Central memory CD8-positive, alpha-beta T cell (primary cell): ENCODE data around the gene EXOC6B.

Experiments
- ATAC-seq: fragments of 150-1000 bp; cut with Tn5 transposase; replicated peaks from 2 replicates; pipeline ENCODE4 v1.10.0; 2022; ENCODE audit warnings: mild to moderate bottlenecking, moderate FRiP score, moderate number of reproducible peaks; ENCODE audit not compliant: poor library complexity, severe bottlenecking; ENCODE audit errors: extremely low read depth
- DNase-seq, 2 donors: peaks; one replicate each; pipeline ENCODE4 v3.0.0; 2021; ENCODE audit warnings: low spot score in 2 of 2
- H3K27ac Mint-ChIP-seq: one replicate; pipeline ENCODE4 v1.8.0; 2022; ENCODE audit warnings: low read depth, mild to moderate bottlenecking, moderate library complexity, mixed read lengths
- H3K27me3 Mint-ChIP-seq: one replicate; pipeline ENCODE4 v1.8.0; 2022; ENCODE audit warnings: mixed read lengths
- H3K36me3 Mint-ChIP-seq: one replicate; pipeline ENCODE4 v1.8.0; 2022; ENCODE audit warnings: mild to moderate bottlenecking, moderate library complexity, mixed read lengths; ENCODE audit not compliant: insufficient read depth
- H3K4me1 Mint-ChIP-seq: one replicate; pipeline ENCODE4 v1.8.0; 2022; ENCODE audit warnings: mixed read lengths
- H3K4me3 Mint-ChIP-seq: one replicate; pipeline ENCODE4 v1.8.0; 2022; ENCODE audit warnings: mild to moderate bottlenecking, moderate library complexity, mixed read lengths
- H3K9me3 Mint-ChIP-seq: one replicate; pipeline ENCODE4 v1.8.0; 2022; ENCODE audit warnings: mixed read lengths

Gene EXOC6B

GRCh38 chr2:72292433-72292832 lies 533.4 kb downstream of the EXOC6B start:
- Mint-ChIP-seq H3K27me3 (no peaks in the 10 kb centered on the region), H3K27ac (no peak overlapping the region), H3K4me1 (no peaks in the 10 kb centered on the region), H3K4me3 (no peak overlapping the region), H3K36me3 (no peaks in the 10 kb centered on the region), H3K9me3 (no peaks in the 10 kb centered on the region)
- ATAC-seq (no peak), DNase-seq (no peak)

DNA sequence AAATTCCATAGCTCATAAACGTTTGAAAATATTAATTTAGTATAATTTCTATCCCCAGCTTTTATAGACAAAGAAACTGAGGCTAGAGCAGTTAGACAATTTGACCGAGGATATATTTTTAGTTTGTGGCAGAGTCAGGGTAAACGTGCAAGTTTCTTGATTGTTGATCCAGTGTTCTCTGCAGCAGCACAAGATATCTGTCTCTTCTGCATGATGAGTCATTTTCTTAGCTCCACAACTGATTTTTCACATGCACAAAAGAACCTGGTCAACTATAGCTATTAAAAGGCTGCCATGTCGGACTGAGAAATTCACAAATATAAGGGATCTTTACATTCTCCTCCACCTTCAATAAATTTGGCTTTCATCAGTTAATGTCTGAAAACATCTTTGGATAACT lies 534.8 kb downstream of the EXOC6B start:
- ATAC-seq (no peak), DNase-seq (no peak)
- no peak overlapping the region for H3K27ac Mint-ChIP-seq
- no peaks in the 10 kb centered on the region for H3K36me3 Mint-ChIP-seq
- H3K4me1 Mint-ChIP-seq, result no peaks in the 10 kb centered on the region
- H3K4me3 Mint-ChIP-seq, result no peak overlapping the region
- H3K27me3 Mint-ChIP-seq, result no peaks in the 10 kb centered on the region
- no peaks in the 10 kb centered on the region for H3K9me3 Mint-ChIP-seq

DNA sequence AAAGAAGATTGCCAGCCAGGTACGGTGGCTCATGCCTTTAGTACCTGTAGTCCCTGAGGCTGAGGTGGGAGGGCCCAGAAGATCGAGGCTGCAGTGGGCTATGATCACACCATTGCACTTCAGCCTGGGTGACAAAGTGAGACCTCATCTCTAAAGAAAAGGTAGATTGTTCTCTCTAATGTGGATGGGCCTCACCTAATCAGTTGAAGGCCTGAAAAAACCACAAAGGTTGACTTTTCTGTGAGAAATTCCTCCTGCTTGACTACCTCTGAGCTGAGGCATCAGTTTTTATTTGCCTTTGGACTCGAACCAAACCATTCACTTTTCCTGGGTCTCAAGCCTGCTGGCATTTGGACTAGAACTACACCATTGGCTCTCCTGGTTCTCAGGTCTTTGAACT lies 536.1 kb downstream of the EXOC6B start:
- Mint-ChIP-seq H3K4me3 (no peak overlapping the region), H3K27ac (no peak overlapping the region), H3K4me1 (no peaks in the 10 kb centered on the region), H3K27me3 (no peaks in the 10 kb centered on the region), H3K9me3 (no peaks in the 10 kb centered on the region), H3K36me3 (no peaks in the 10 kb centered on the region)
- ATAC-seq, result no peak
- DNase-seq, result no peak

DNA sequence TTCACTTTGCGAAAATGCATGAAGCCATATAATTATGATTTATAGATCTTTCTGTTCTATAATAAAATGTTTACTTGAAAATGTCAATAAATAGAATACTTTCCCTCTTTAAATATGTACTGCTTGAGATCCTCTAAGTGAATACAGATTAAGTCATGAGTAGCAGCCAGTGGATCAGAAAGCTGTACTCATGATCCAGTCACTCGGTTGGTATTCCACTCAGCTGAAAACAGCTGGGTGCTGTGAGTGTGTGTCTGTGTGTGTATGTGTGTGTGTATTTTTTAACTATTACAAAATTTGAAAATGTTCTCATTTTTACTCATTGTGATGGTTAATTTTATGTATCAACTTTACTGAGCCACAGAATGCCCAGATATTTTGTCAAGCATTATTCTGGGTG lies 536.5 kb downstream of the EXOC6B start:
- H3K27ac Mint-ChIP-seq, result no peak overlapping the region
- H3K9me3 Mint-ChIP-seq, result no peaks in the 10 kb centered on the region
- no peaks in the 10 kb centered on the region for H3K4me1 Mint-ChIP-seq
- DNase-seq, result no peak
- ATAC-seq, result no peak
- no peaks in the 10 kb centered on the region for H3K27me3 Mint-ChIP-seq
- H3K36me3 Mint-ChIP-seq, result no peaks in the 10 kb centered on the region
- H3K4me3 Mint-ChIP-seq, result no peak overlapping the region

DNA sequence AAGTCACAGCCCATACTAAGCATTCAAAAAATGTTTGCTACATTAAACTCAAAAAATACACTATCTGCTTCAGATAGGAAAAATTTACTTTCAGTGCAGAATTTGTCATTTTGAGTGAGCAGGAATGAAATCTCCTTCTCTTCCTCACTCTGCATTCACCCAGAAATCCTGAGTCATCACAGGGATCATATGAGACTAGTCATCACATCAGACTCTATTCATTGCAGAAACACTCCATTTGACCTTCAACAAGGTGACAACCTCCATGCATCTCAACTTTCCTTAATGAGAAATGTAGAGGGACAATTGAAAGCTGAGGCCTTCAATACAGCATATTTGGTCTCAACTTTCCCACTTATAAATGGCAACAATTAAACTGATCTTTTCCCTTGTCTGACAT lies 547.8 kb downstream of the EXOC6B start:
- ATAC-seq, result no peak
- no peak for DNase-seq
- Mint-ChIP-seq H3K9me3 (no peaks in the 10 kb centered on the region), H3K36me3 (no peaks in the 10 kb centered on the region), H3K4me3 (no peak overlapping the region), H3K4me1 (no peaks in the 10 kb centered on the region), H3K27ac (no peak overlapping the region), H3K27me3 (no peaks in the 10 kb centered on the region)

DNA sequence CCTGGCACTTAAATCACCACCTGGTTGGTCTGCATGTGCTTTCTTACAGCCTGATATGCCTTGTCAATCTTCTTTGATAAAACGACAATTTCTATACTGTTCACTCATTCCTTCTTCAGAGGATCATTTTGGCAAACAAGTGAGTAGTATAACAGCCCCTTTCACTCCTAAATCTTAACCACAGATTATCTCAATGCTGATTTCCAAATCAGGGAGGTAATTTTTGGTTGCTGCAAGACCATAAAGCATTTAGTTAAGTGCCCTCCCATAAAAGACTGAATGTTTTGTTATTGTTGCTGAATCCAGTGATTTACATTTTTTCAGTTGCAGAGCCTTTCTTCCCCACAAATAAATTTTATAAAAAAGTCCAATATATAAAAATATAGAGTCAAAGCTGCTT lies 549.0 kb downstream of the EXOC6B start:
- no peak for ATAC-seq
- no peaks in the 10 kb centered on the region for H3K27me3 Mint-ChIP-seq

DNA sequence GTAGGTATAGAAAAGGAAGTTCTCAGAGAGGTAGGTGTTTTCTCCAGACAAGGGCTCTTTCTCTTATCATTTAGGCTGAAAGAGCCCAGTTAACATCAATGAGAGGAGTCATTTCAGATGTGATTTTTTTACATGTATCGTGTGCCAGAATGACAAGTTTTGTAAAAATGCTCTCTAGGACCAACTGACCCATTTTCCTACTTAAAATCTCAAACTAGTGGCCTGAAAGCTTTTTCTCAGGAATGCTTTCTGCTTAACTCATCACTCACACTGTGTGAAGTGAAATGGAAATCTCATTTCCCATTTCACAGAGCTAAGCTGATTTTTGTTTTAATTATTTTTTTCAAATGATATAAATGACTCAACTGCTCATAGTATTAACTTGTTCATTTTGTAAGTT lies 549.5 kb downstream of the EXOC6B start:
- no peak overlapping the region for H3K4me3 Mint-ChIP-seq
- no peaks in the 10 kb centered on the region for H3K4me1 Mint-ChIP-seq
- H3K36me3 Mint-ChIP-seq, result no peaks in the 10 kb centered on the region
- no peaks in the 10 kb centered on the region for H3K27me3 Mint-ChIP-seq
- no peak for ATAC-seq
- no peaks in the 10 kb centered on the region for H3K9me3 Mint-ChIP-seq
- DNase-seq, result no peak
- no peak overlapping the region for H3K27ac Mint-ChIP-seq

More for the DNA sequence above, 549.0 kb downstream of the EXOC6B start:
- Mint-ChIP-seq H3K27ac (no peak overlapping the region), H3K9me3 (no peaks in the 10 kb centered on the region), H3K4me1 (no peaks in the 10 kb centered on the region), H3K36me3 (no peaks in the 10 kb centered on the region), H3K4me3 (no peak overlapping the region)
- no peak for DNase-seq

- Mint-ChIP-seq H3K4me3 (no peak overlapping the region), H3K9me3 (no peaks in the 10 kb centered on the region), H3K27ac (no peak overlapping the region), H3K27me3 (no peaks in the 10 kb centered on the region), H3K4me1 (no peaks in the 10 kb centered on the region), H3K36me3 (no peaks in the 10 kb centered on the region)
- no peak for DNase-seq
- no peak for ATAC-seq
Measured at GRCh38 chr2:72275084-72275483, 550.7 kb downstream of the EXOC6B start.

- no peaks in the 10 kb centered on the region for H3K36me3 Mint-ChIP-seq
- no peaks in the 10 kb centered on the region for H3K9me3 Mint-ChIP-seq
- DNase-seq (no peak), ATAC-seq (no peak)
- H3K27ac Mint-ChIP-seq, result no peak overlapping the region
- no peaks in the 10 kb centered on the region for H3K27me3 Mint-ChIP-seq
- H3K4me1 Mint-ChIP-seq, result no peaks in the 10 kb centered on the region
- H3K4me3 Mint-ChIP-seq, result no peak overlapping the region
Measured at GRCh38 chr2:72274380-72274797, 551.4 kb downstream of the EXOC6B start.

- H3K36me3 Mint-ChIP-seq, result no peaks in the 10 kb centered on the region
- no peaks in the 10 kb centered on the region for H3K27me3 Mint-ChIP-seq
- ATAC-seq (no peak), DNase-seq (no peak)
- no peaks in the 10 kb centered on the region for H3K9me3 Mint-ChIP-seq
- H3K4me3 Mint-ChIP-seq, result no peak overlapping the region
- H3K27ac Mint-ChIP-seq, result no peak overlapping the region
- H3K4me1 Mint-ChIP-seq, result no peaks in the 10 kb centered on the region
Measured at GRCh38 chr2:72273384-72273783, 552.4 kb downstream of the EXOC6B start.

- DNase-seq (no peak), ATAC-seq (no peak)
- H3K27me3 Mint-ChIP-seq, result no peaks in the 10 kb centered on the region
- no peaks in the 10 kb centered on the region for H3K36me3 Mint-ChIP-seq
- no peaks in the 10 kb centered on the region for H3K4me1 Mint-ChIP-seq
- no peak overlapping the region for H3K4me3 Mint-ChIP-seq
- H3K27ac Mint-ChIP-seq, result no peak overlapping the region
- no peaks in the 10 kb centered on the region for H3K9me3 Mint-ChIP-seq
Measured at GRCh38 chr2:72271766-72272641, 553.8 kb downstream of the EXOC6B start.

- H3K36me3 Mint-ChIP-seq, result no peaks in the 10 kb centered on the region
- no peak overlapping the region for H3K27ac Mint-ChIP-seq
- H3K9me3 Mint-ChIP-seq, result no peaks in the 10 kb centered on the region
Measured at GRCh38 chr2:72271276-72271614, 554.6 kb downstream of the EXOC6B start.

DNA sequence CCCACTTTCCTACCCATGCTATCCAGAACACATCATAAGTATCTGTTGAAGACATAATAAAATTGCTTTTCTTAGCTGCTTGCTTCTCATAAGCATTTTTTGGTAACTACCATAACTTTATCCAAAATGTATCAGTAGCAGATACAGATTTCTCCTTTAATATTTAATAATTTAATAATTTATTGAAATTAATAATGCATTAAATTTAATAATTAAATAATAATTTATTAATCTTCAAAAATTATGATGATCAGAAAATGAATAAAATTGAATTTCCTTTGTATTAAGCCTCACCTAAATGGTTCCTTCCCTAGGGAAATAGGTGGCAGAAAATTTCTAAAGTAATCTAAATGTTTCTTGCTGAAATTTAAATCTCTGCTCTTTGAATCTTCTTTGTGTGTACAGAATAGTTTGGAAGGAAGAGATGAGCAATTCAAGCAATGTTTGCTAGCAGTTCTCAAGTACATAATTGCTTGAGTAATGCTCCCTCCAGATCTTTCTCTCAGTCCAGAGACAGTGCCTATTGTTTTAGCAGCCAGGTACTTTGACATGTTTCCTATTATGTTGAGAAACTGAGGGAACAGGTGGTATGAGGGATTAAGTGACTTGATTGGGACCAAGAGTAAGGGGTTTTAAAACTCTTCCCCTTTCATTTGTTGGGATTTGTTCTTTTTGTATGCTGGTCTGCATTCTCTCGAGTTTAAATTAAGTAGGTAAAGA lies 555.1 kb downstream of the EXOC6B start:
- Mint-ChIP-seq H3K9me3 (no peaks in the 10 kb centered on the region), H3K36me3 (no peaks in the 10 kb centered on the region), H3K27me3 (no peaks in the 10 kb centered on the region), H3K4me3 (no peak overlapping the region), H3K27ac (no peak overlapping the region), H3K4me1 (no peaks in the 10 kb centered on the region)
- ATAC-seq, result no peak
- DNase-seq, result no peak

More at GRCh38 chr2:72271276-72271614, 554.6 kb downstream of the EXOC6B start:
- DNase-seq (no peak), ATAC-seq (no peak)
- no peaks in the 10 kb centered on the region for H3K27me3 Mint-ChIP-seq
- no peak overlapping the region for H3K4me3 Mint-ChIP-seq
- no peaks in the 10 kb centered on the region for H3K4me1 Mint-ChIP-seq
